ENCODE data around the gene KDSR. TPM values are rescaled to one million over a fixed set of nuclear protein-coding genes. Genes with fewer than 3 reads are reported as not detected.

The KDSR gene
- total RNA-seq, 1 donor from 2014 or later: 50.2 TPM

GRCh38 chr18:63302636-63303405 is 64.2 kb downstream of the KDSR start:
- Mint-ChIP-seq H3K4me1 (ENCODE audit: unreplicated experiment) (peaks cover 40% of the 10 kb centered on the region), H3K36me3 (peaks cover 18% of the 10 kb centered on the region), H3K4me3 (no peak overlapping the region), H3K9me3 (no peaks in the 10 kb centered on the region), H3K27me3 (no peaks in the 10 kb centered on the region), H3K27ac (no peak overlapping the region)
- TF ChIP-seq CTCF (conservative IDR thresholded peaks at IDR 0.05): no peak
- DNase-seq (ENCODE audit: extremely low spot score, unreplicated experiment): no peak

DNA sequence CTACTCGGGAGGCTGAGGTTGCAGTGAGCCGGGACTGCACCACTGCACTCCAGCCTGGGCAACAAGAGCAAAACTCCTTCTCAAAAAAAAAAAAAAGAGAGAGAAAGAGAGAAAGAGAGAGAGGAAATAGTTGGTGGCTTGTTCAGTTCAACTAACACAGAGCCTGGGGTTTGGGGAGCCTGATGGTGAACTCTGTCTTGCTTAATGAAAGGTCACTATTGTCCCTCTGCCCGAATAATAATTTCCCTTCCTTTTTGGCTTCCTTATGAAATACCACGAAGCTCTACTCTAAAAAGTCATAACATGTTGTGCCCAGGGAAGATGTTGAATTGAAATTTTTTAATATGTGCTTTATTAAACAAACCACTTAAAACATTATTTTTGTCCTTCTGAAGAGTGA is 64.8 kb downstream of the KDSR start:
- Mint-ChIP-seq H3K4me1 (ENCODE audit: unreplicated experiment) (peaks cover 41% of the 10 kb centered on the region), H3K4me3 (no peak overlapping the region), H3K27me3 (no peaks in the 10 kb centered on the region), H3K27ac (no peak overlapping the region), H3K9me3 (no peaks in the 10 kb centered on the region), H3K36me3 (peaks cover 18% of the 10 kb centered on the region)
- DNase-seq (ENCODE audit: extremely low spot score, unreplicated experiment): no peak
- no peak for TF ChIP-seq CTCF (conservative IDR thresholded peaks at IDR 0.05)

- Mint-ChIP-seq H3K4me3 (no peak overlapping the region), H3K4me1 (ENCODE audit: unreplicated experiment) (peaks cover 36% of the 10 kb centered on the region), H3K9me3 (no peaks in the 10 kb centered on the region), H3K36me3 (peaks cover 14% of the 10 kb centered on the region), H3K27me3 (no peaks in the 10 kb centered on the region), H3K27ac (no peak overlapping the region)
- DNase-seq (ENCODE audit: extremely low spot score, unreplicated experiment): no peak
- TF ChIP-seq CTCF (conservative IDR thresholded peaks at IDR 0.05): no peak
These were observed 65.6 kb downstream of the KDSR start for GRCh38 chr18:63301434-63301833.

DNA sequence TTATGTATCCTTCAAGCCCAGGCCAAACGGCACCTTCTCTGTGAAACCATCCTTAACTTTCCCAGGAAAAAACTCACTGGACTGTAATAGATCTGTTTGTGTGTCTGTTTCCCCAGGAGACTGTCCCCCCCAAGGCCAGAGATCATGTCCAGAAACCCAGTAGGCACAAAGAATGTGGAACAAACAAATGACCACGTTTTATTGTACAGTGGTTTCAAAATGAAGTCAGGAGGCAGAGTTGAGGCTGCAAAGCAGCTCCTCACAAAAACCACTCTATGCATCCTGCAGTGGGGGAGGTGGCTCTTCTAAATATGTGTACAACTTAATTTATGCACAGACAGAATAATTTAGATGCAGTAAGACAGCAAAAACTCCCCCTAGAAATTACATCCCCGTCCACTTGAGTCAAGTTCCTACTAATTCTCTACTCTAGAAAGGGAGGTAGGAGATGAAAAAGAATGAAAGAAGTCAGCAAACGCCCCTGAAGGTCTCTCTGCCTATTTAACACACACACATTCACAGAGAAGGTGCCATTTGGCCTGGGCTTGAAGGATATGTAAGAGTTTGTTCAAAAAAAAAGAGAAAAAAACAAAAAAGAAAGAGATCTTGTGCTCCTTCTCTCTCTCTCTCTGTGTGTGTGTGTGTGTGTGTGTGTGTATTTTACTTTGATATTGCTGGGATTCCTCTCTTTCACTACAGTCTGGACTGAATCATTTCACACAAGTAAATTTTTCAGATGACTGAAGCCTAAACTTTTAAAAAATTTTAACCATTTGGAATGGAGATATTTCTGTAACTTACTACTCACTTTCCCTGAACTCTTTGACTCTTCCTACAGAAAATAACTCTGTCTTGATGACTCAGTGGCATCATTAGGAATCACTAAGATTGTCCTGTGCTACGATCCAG is 66.9 kb downstream of the KDSR start:
- Mint-ChIP-seq H3K4me3 (no peak overlapping the region), H3K4me1 (ENCODE audit: unreplicated experiment) (peaks cover 34% of the 10 kb centered on the region), H3K27me3 (no peaks in the 10 kb centered on the region), H3K36me3 (peaks cover 14% of the 10 kb centered on the region), H3K27ac (no peak overlapping the region), H3K9me3 (no peaks in the 10 kb centered on the region)
- no peak for TF ChIP-seq CTCF (conservative IDR thresholded peaks at IDR 0.05)
- DNase-seq (ENCODE audit: extremely low spot score, unreplicated experiment): no peak

GRCh38 chr18:63298400-63299365 is 68.3 kb downstream of the KDSR start:
- Mint-ChIP-seq H3K27me3 (no peaks in the 10 kb centered on the region), H3K4me1 (ENCODE audit: unreplicated experiment) (peaks cover 34% of the 10 kb centered on the region), H3K4me3 (no peak overlapping the region), H3K36me3 (peaks cover 17% of the 10 kb centered on the region), H3K9me3 (no peaks in the 10 kb centered on the region), H3K27ac (no peak overlapping the region)
- no peak for TF ChIP-seq CTCF (conservative IDR thresholded peaks at IDR 0.05)
- DNase-seq (ENCODE audit: extremely low spot score, unreplicated experiment): no peak

All from type B pancreatic cell (in vitro differentiated cells).